ENCODE measurements around the gene NUAK1.

Gene NUAK1

GRCh38 chr12:106048016-106048415 lies 90.7 kb downstream of the NUAK1 start (continued):
- TF ChIP-seq, protein P1, sequence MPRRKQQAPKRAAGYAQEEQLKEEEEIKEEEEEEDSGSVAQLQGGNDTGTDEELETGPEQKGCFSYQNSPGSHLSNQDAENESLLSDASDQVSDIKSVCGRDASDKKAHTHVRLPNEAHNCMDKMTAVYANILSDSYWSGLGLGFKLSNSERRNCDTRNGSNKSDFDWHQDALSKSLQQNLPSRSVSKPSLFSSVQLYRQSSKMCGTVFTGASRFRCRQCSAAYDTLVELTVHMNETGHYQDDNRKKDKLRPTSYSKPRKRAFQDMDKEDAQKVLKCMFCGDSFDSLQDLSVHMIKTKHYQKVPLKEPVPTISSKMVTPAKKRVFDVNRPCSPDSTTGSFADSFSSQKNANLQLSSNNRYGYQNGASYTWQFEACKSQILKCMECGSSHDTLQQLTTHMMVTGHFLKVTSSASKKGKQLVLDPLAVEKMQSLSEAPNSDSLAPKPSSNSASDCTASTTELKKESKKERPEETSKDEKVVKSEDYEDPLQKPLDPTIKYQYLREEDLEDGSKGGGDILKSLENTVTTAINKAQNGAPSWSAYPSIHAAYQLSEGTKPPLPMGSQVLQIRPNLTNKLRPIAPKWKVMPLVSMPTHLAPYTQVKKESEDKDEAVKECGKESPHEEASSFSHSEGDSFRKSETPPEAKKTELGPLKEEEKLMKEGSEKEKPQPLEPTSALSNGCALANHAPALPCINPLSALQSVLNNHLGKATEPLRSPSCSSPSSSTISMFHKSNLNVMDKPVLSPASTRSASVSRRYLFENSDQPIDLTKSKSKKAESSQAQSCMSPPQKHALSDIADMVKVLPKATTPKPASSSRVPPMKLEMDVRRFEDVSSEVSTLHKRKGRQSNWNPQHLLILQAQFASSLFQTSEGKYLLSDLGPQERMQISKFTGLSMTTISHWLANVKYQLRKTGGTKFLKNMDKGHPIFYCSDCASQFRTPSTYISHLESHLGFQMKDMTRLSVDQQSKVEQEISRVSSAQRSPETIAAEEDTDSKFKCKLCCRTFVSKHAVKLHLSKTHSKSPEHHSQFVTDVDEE (CRISPR knock-in tag; IDR thresholded peaks at IDR 0.05): no peak
- TF ChIP-seq ZC3H10 (CRISPR knock-in tag; IDR thresholded peaks at IDR 0.05) (no peak), TCF4 (CRISPR knock-in tag; IDR thresholded peaks at IDR 0.05; ENCODE audit: borderline replicate concordance) (no peak)

DNA sequence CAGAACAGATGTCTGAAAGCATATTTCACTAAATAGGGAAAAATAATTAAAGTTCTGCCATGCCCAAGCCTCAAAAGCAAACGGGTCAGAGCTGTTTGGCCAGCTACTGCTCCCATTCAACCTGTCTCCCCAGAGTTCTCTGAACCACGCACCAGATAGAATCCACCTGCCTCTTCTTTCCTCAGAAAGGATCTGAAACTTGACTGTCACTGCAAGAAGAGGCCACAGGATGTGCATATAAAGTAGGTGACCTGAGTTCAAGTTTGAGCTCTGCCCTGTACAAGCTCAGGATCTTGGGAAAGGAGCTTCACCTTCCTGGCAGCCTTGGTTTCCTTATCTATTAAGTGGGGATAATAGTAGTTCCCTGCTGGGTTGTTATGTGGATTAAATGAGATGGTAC lies 91.8 kb downstream of the NUAK1 start:
- ATAC-seq: no peak

GRCh38 chr12:106046301-106046846 lies 92.4 kb downstream of the NUAK1 start:
- no peak; the same call in 2 of the 3 replicates for ATAC-seq
- no peak for TF ChIP-seq PATZ1 (CRISPR knock-in tag; IDR thresholded peaks at IDR 0.05; ENCODE audit: borderline replicate concordance)
- no peak for TF ChIP-seq BACH2 (CRISPR knock-in tag; IDR thresholded peaks at IDR 0.05; ENCODE audit: borderline replicate concordance)
- 0 out of 2 replicates have a peak, but pooled peaks have one; percentile 24 for TF ChIP-seq ZFP3 (CRISPR knock-in tag; IDR thresholded peaks at IDR 0.05)
- 0 out of 2 replicates have a peak, but pooled peaks have one; percentile 31 for TF ChIP-seq TCF4 (CRISPR knock-in tag; IDR thresholded peaks at IDR 0.05; ENCODE audit: borderline replicate concordance)
- no peak for TF ChIP-seq SNAI2 (CRISPR knock-in tag; IDR thresholded peaks at IDR 0.05)
- peak; percentile 89 for TF ChIP-seq ISL1 (CRISPR knock-in tag; IDR thresholded peaks at IDR 0.05)

More for the DNA sequence above, 91.8 kb downstream of the NUAK1 start:
- TF ChIP-seq POU6F1 (CRISPR knock-in tag; IDR thresholded peaks at IDR 0.05; ENCODE audit: borderline replicate concordance, low read depth): no peak
- no peak for TF ChIP-seq PPARA (CRISPR knock-in tag; IDR thresholded peaks at IDR 0.05; ENCODE audit: borderline replicate concordance)
- no peak for TF ChIP-seq PATZ1 (CRISPR knock-in tag; IDR thresholded peaks at IDR 0.05; ENCODE audit: borderline replicate concordance)
- TF ChIP-seq RARB (CRISPR knock-in tag; IDR thresholded peaks at IDR 0.05): no peak
- no peak for TF ChIP-seq BACH2 (CRISPR knock-in tag; IDR thresholded peaks at IDR 0.05; ENCODE audit: borderline replicate concordance)
- no peak for TF ChIP-seq CSDC2 (CRISPR knock-in tag; IDR thresholded peaks at IDR 0.05)
- no peak for TF ChIP-seq ZNF70 (CRISPR knock-in tag; IDR thresholded peaks at IDR 0.05)
- TF ChIP-seq, protein P2, sequence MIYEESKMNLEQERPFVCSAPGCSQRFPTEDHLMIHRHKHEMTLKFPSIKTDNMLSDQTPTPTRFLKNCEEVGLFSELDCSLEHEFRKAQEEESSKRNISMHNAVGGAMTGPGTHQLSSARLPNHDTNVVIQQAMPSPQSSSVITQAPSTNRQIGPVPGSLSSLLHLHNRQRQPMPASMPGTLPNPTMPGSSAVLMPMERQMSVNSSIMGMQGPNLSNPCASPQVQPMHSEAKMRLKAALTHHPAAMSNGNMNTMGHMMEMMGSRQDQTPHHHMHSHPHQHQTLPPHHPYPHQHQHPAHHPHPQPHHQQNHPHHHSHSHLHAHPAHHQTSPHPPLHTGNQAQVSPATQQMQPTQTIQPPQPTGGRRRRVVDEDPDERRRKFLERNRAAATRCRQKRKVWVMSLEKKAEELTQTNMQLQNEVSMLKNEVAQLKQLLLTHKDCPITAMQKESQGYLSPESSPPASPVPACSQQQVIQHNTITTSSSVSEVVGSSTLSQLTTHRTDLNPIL (CRISPR knock-in tag; IDR thresholded peaks at IDR 0.05; ENCODE audit: low read depth): no peak
- no peak for TF ChIP-seq ZC3H10 (CRISPR knock-in tag; IDR thresholded peaks at IDR 0.05)

- TF ChIP-seq OSR1 (CRISPR knock-in tag; IDR thresholded peaks at IDR 0.05): no peak
- TF ChIP-seq POU6F1 (CRISPR knock-in tag; IDR thresholded peaks at IDR 0.05; ENCODE audit: borderline replicate concordance, low read depth): no peak
- TF ChIP-seq ZNF70 (CRISPR knock-in tag; IDR thresholded peaks at IDR 0.05): no peak
- TF ChIP-seq, protein P1 (CRISPR knock-in tag; IDR thresholded peaks at IDR 0.05): no peak
- TF ChIP-seq ZNF565 (CRISPR knock-in tag; conservative IDR thresholded peaks at IDR 0.05; ENCODE audit: low read depth): no peak
- TF ChIP-seq, protein P2 (CRISPR knock-in tag; IDR thresholded peaks at IDR 0.05; ENCODE audit: low read depth): no peak
- no peak for TF ChIP-seq PPARA (CRISPR knock-in tag; IDR thresholded peaks at IDR 0.05; ENCODE audit: borderline replicate concordance)
- TF ChIP-seq TCF4 (CRISPR knock-in tag; IDR thresholded peaks at IDR 0.05; ENCODE audit: borderline replicate concordance): no peak
- TF ChIP-seq RARB (CRISPR knock-in tag; IDR thresholded peaks at IDR 0.05): no peak
- no peak for TF ChIP-seq ZFP30 (CRISPR knock-in tag; IDR thresholded peaks at IDR 0.05)
- peak; percentile 72 for ATAC-seq
These were observed 93.5 kb downstream of the NUAK1 start for GRCh38 chr12:106045251-106045674.

Data from SK-N-SH treated with all-trans-retinoic acid at 6 μM for 48 hours (cell line).